Kidney epithelial cell (primary cell): Measurements from ENCODE around the gene DENND1A. TPM values are rescaled to one million over a fixed set of nuclear protein-coding genes. Genes with fewer than 3 reads are reported as not detected.
A peak's percentile ranks its signal among the peaks of the same experiment; 100 is the strongest.

Source experiments
- DNase-seq: peaks from one replicate; pipeline ENCODE4 v3.0.0-alpha.2; 2010; ENCODE audit warnings: low read depth
- H3K27me3 ChIP-seq: 2 replicates; pipeline ENCODE4 v1.6.0; 2011; ENCODE audit warnings: low read length; ENCODE audit not compliant: control insufficient read depth, insufficient read depth
- H3K36me3 ChIP-seq: 2 replicates; pipeline ENCODE4 v1.5.1; 2011; ENCODE audit warnings: low read length; ENCODE audit not compliant: control insufficient read depth, insufficient read depth
- H3K4me3 ChIP-seq: 2 replicates; pipeline ENCODE4 v1.5.1; 2011; ENCODE audit warnings: low read depth, mild to moderate bottlenecking, control low read depth, low read length
- total RNA-seq: library from RNA; depleted of rRNA; stranded (reverse); fragments of >200 nt; gene quantifications from 2 replicates; pipeline ENCODE4 v1.2.3, GENCODE V29; 2015
- TF ChIP-seq, protein P1 (sequence below): IDR thresholded peaks from 2 replicates; pipeline ENCODE4 v1.5.1; 2011; ENCODE audit warnings: mild to moderate bottlenecking, moderate library complexity, low read length, control low read depth, inconsistent platforms; ENCODE audit not compliant: insufficient read depth, poor library complexity, severe bottlenecking

DENND1A gene
- total RNA-seq, 1 donor from 2014 or later = 14.5 TPM

DNA sequence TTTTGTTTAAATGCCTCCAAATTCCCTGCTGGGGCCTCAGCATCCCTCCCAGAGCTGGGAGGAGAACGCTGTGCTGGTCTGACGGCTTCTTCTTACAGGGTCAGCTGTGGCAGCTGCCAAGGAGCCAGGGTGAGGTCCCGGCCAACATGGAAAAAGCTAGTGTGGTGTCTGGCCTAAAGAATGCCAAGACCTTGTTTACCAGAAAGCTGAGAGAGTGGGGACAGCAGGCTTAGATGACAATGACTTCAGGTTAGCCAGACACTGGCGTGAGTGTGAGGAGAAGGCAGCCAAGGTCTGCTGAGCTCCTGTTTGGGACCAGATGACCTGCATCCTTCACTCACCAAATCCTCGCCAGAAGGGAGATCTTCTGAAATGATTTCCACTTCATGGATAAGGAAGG, 461.4 kb downstream of the DENND1A start:
- DNase-seq = no peak
- Histone ChIP-seq H3K36me3 (no peaks in the 10 kb centered on the region), H3K27me3 (no peaks in the 10 kb centered on the region), H3K4me3 (no peak overlapping the region)
- TF ChIP-seq, protein P1, sequence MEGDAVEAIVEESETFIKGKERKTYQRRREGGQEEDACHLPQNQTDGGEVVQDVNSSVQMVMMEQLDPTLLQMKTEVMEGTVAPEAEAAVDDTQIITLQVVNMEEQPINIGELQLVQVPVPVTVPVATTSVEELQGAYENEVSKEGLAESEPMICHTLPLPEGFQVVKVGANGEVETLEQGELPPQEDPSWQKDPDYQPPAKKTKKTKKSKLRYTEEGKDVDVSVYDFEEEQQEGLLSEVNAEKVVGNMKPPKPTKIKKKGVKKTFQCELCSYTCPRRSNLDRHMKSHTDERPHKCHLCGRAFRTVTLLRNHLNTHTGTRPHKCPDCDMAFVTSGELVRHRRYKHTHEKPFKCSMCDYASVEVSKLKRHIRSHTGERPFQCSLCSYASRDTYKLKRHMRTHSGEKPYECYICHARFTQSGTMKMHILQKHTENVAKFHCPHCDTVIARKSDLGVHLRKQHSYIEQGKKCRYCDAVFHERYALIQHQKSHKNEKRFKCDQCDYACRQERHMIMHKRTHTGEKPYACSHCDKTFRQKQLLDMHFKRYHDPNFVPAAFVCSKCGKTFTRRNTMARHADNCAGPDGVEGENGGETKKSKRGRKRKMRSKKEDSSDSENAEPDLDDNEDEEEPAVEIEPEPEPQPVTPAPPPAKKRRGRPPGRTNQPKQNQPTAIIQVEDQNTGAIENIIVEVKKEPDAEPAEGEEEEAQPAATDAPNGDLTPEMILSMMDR = no peak

- H3K27me3 ChIP-seq = no peaks in the 10 kb centered on the region
- no peaks in the 10 kb centered on the region for H3K36me3 ChIP-seq
- TF ChIP-seq, protein P1 = no peak
- no peak for DNase-seq
- H3K4me3 ChIP-seq = no peak overlapping the region
These were observed 464.6 kb downstream of the DENND1A start for GRCh38 chr9:123465304-123465703.

GRCh38 chr9:123460091-123460490, 469.8 kb downstream of the DENND1A start:
- Histone ChIP-seq H3K4me3 (no peak overlapping the region), H3K36me3 (no peaks in the 10 kb centered on the region), H3K27me3 (no peaks in the 10 kb centered on the region)
- TF ChIP-seq, protein P1 = no peak
- peak; percentile 14 for DNase-seq

- no peak overlapping the region for H3K4me3 ChIP-seq
- TF ChIP-seq, protein P1 = no peak
- no peak for DNase-seq
- H3K36me3 ChIP-seq = no peaks in the 10 kb centered on the region
- no peaks in the 10 kb centered on the region for H3K27me3 ChIP-seq
These were observed 472.3 kb downstream of the DENND1A start for GRCh38 chr9:123457583-123457982.

GRCh38 chr9:123456011-123456410, 473.9 kb downstream of the DENND1A start:
- Histone ChIP-seq H3K4me3 (no peak overlapping the region), H3K27me3 (no peaks in the 10 kb centered on the region), H3K36me3 (no peaks in the 10 kb centered on the region)
- no peak for DNase-seq
- TF ChIP-seq, protein P1 = no peak

DNA sequence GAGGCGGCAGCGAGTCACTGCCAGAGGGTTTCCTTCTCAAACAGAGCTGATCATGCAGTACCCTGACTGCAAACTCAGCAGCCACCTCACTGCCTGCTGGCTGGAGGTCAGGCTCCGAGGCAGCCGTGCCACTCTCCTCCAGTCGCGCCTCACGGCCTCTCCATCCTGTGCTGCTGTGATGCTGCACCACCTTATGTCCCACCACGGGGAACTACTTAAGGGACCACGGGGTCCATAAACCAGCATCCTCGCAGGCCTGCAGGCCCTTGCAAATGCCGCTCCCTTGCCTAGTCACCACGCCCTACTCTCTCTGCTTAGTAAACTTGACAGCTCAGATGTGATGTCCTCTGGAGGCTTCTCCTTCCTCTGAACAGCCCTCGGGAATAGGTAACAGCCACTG, 474.7 kb downstream of the DENND1A start:
- no peaks in the 10 kb centered on the region for H3K27me3 ChIP-seq
- H3K4me3 ChIP-seq = no peak overlapping the region
- H3K36me3 ChIP-seq = no peaks in the 10 kb centered on the region
- DNase-seq = no peak
- TF ChIP-seq, protein P1 = no peak
